ENCODE results near the gene MTLN.

The MTLN gene, protein sequence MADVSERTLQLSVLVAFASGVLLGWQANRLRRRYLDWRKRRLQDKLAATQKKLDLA

DNA sequence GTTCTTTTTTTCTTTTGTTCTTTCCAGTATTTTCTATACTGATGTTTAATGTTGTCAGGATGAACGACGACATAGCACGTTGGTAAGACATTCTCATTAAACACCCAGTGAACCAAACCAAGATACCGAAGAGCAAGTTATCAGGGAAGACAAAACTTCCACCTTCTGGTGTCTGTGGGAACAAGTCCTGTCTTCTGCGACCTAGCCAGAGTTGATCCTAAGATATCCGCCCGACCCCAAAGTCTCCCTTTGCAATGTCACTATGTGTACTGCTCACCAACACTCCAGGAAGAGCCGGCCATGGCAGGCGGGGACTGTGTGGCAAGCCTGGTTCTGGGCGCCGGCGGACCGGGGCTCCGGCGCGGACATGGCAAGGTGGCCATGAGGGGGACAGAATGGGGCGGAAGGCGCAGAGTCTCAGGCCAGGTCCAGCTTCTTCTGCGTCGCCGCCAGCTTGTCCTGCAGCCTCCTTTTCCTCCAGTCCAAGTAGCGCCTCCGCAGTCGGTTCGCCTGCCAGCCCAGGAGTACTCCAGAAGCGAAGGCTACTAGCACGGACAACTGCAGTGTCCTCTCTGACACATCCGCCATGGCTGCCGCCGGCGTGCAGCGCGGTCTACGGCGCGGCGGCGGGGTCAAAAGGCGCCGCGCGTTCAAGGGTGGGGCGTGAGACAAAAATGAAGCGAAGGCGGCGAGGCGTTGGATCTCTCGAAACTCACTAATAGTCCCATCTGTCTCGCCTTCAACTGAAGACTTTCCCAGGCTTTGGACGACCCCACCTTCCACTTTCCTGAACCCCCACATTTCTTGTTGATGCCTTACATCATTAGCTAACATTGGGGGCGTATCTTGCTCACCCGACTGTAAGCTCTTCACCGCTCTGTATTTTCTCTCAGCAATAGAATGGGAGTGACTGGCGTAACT is at the start of gene MTLN:
TSS of gene MTLN (minus strand) at position 610 of the 921 bp plus-strand sequence. CDS start at position 588, 22 bp downstream.
- TF ChIP-seq CTCF (IDR thresholded peaks at IDR 0.05) = no peak

DNA sequence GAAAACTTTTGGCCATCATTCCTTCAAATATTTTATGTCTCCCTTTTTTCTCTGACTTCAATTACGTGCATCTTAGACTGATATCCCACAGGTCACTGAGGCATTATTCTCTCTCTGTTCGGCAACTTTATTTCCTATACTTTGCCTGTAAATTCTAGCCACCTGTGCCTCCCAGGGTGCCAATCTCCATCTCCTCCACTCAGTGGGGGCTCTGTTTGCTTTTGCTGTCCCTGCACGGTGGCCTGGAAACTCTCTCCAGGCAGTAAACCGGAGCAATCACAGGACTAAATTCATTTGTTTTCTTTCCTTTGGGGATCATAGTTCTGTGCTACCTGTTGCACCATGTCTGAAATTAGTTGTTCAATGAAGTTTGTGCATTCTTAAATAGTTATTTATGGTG is 9.6 kb upstream of the MTLN start:
- no peak for TF ChIP-seq CTCF (IDR thresholded peaks at IDR 0.05)

DNA sequence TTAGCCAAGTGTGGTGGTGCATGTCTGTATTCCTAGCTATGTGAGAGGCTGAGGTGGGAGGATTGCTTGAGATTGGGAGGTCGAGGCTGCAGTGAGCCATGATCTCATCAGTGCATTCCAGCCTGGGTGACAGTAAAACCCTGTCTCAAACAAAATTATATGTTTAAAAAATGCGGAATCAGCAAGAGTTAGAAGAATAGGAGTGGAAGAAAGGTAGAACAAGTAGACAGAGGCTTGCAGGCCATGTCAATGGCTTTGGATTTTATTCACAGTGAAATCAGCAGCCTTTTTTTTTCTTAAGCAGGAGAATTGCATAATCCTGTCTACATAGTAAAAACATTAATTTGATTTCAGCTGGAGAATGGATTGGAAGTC is 7.8 kb upstream of the MTLN start:
- TF ChIP-seq CTCF (IDR thresholded peaks at IDR 0.05) = no peak

DNA sequence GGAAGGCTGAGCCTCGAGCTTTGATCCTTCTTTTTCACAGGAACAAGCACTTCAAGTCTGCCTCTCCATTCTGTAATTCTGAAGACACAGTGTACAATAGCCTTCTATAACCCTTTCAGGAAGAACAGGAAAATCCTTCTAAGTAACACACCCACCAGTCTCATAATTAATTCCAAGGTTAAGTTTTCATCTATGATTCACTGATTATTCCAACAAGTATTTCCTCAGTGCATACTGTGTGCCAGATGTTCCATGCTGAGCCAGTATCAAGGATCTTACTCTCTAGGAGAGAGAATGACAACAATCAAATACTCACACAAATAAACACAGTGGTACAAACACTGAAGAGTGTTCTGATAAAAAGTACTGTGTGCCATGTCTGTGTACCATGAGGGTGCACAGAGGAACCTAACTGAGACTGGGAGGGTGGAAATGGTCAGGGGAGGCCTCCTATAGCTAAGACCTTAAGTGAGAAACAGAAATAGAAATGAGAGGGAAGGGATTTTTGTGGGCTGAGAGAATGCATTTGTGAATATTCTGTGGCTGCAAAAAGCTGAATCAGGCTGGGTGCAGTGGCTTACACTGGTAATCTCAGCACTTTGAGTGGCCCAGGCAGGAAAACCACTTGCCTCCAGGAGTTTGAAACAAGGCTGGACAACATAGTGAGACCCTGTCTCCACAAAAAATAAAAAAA is 7.3 kb upstream of the MTLN start:
- TF ChIP-seq CTCF (IDR thresholded peaks at IDR 0.05) = no peak

DNA sequence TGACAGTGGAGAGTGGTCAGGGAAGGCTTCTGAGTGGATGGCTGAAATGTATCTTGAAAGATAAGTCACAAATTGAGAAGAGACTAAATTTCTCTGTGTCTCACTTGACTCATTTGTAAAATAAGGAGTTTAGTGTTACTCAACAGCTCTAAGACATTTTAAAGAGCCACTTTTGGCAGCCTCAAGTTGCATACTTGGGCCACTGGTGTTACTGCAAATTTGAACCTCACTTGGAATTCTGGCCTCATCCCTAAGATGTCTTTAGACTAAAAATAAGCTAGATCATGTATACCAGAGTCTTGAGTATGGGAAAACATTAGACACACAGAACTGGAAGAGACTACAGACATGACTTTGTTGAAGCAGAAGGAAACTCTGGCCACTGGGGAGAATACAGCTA is 4.5 kb upstream of the MTLN start:
- no peak for TF ChIP-seq CTCF (IDR thresholded peaks at IDR 0.05)

- no peak for TF ChIP-seq CTCF (IDR thresholded peaks at IDR 0.05)
These were observed 3.9 kb upstream of the MTLN start for GRCh38 chr2:110216199-110216598.

DNA sequence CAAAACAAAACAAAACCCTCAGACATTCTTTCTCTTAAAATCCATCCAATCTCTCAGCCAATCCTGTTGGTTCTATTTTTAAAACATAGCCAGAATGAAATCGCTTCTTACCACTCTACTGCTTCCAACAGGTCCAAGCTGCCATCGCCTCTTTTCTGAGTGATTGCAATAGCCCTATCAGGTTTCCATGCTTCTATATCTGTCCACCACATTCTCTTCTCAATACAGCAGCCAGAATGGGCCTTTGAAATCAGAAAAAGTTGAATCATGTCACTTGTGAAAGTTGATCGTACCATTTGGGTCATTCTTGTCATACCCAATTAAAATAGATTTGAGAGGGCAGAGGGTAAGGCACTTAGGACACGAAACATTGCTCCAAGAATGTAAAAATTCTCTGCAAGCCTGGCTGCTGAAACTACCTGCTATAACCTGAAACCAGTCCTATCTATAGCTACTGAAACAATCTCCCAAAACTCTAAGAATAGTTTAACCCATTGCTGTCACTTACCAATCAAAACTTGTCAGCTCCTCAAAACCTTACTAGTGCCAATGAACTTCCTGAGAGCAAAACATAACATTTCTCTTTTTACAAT is 3.3 kb upstream of the MTLN start:
- TF ChIP-seq CTCF (IDR thresholded peaks at IDR 0.05) = no peak

All from LNCAP (cell line).